Natural killer cell (primary cell): ENCODE results near the gene SF3B5. TPM values are rescaled to one million over a fixed set of nuclear protein-coding genes. Genes with fewer than 3 reads are reported as not detected.

Experiments used
- ATAC-seq, 3 donors: fragments of 150-1000 bp in 2 of 3; fragments of 200-7000 bp in 1 of 3; cut with Tn5 transposase; 1 replicate in 1 of 3; 2 replicates in 2 of 3; pipeline ENCODE4 v1.10.0; 2021; ENCODE audit warnings: mild to moderate bottlenecking in 2 of 3, moderate library complexity in 2 of 3
- DNase-seq, 2 donors: peaks; one replicate each; pipeline versions ENCODE4 v3.0.0 to v3.0.0-alpha.2; 2013 to 2021; ENCODE audit warnings: mixed read lengths in 1 of 2
- H3K27ac ChIP-seq: one replicate; pipeline ENCODE4 v1.5.1; 2013; ENCODE audit warnings: mild to moderate bottlenecking, low read length
- H3K27me3 ChIP-seq: one replicate; pipeline ENCODE4 v1.6.1; 2013; ENCODE audit warnings: low read length; ENCODE audit not compliant: control insufficient read depth, insufficient read depth
- H3K36me3 ChIP-seq: one replicate; pipeline ENCODE4 v1.6.1; 2013; ENCODE audit warnings: low read length; ENCODE audit not compliant: control insufficient read depth, insufficient read depth
- H3K4me1 ChIP-seq: one replicate; pipeline ENCODE4 v1.6.1; 2013; ENCODE audit warnings: low read length; ENCODE audit not compliant: control insufficient read depth, insufficient read depth
- H3K4me3 ChIP-seq: one replicate; pipeline ENCODE4 v1.5.1; 2013; ENCODE audit warnings: low read length
- H3K9me3 ChIP-seq: one replicate; pipeline ENCODE4 v1.6.1; 2013; ENCODE audit warnings: low read length; ENCODE audit not compliant: control insufficient read depth, insufficient read depth
- H3K27ac Mint-ChIP-seq, 2 donors: one replicate each; pipeline ENCODE4 v1.8.0; 2022; ENCODE audit warnings: mild to moderate bottlenecking in 2 of 2, mixed read lengths in 2 of 2, moderate library complexity in 1 of 2
- H3K27me3 Mint-ChIP-seq, 2 donors: one replicate each; pipeline ENCODE4 v1.8.0; 2022; ENCODE audit warnings: low read depth in 2 of 2, mixed read lengths in 2 of 2
- H3K36me3 Mint-ChIP-seq: one replicate; pipeline ENCODE4 v1.8.0; 2022; ENCODE audit warnings: mixed read lengths
- H3K4me1 Mint-ChIP-seq, 2 donors: one replicate each; pipeline ENCODE4 v1.8.0; 2022; ENCODE audit warnings: mixed read lengths in 2 of 2
- H3K4me3 Mint-ChIP-seq: one replicate; pipeline ENCODE4 v1.8.0; 2022; ENCODE audit warnings: mild to moderate bottlenecking, moderate library complexity, mixed read lengths
- H3K9me3 Mint-ChIP-seq, 2 donors: one replicate each; pipeline ENCODE4 v1.8.0; 2022; ENCODE audit warnings: mixed read lengths in 2 of 2
- CTCF ChIP-seq: fragments of 200-600 bp; IDR thresholded peaks from one replicate; pipeline ENCODE4 v1.8.0; 2022; ENCODE audit warnings: antibody characterized with exemption
- whole genome bisulfite sequencing: methylation state at CpG from one replicate; pipeline ENCODE4 v1.1.7; 2013; ENCODE audit warnings: missing lambda C conversion rate; ENCODE audit not compliant: insufficient coverage; 5-methylcytosine and 5-hydroxymethylcytosine counted together
- intact Hi-C: fragments of 100-400 bp; cut with micrococcal nuclease; formaldehyde crosslinking; loops from one replicate; pipeline ENCODE4 v1.14.2; 2022
- total RNA-seq, 4 donors: library from RNA; stranded (reverse); fragments of 120-200 nt in 1 of 4; gene quantifications; one replicate each; pipeline versions ENCODE4 v1.2.3 to v1.2.4, GENCODE V29; 2013 to 2022

Gene SF3B5
- total RNA-seq, 3 donors from 2014 or later (not counting 1 experiment from before 2014, with no cell fraction given) = 122 to 145 (median 122) TPM

DNA sequence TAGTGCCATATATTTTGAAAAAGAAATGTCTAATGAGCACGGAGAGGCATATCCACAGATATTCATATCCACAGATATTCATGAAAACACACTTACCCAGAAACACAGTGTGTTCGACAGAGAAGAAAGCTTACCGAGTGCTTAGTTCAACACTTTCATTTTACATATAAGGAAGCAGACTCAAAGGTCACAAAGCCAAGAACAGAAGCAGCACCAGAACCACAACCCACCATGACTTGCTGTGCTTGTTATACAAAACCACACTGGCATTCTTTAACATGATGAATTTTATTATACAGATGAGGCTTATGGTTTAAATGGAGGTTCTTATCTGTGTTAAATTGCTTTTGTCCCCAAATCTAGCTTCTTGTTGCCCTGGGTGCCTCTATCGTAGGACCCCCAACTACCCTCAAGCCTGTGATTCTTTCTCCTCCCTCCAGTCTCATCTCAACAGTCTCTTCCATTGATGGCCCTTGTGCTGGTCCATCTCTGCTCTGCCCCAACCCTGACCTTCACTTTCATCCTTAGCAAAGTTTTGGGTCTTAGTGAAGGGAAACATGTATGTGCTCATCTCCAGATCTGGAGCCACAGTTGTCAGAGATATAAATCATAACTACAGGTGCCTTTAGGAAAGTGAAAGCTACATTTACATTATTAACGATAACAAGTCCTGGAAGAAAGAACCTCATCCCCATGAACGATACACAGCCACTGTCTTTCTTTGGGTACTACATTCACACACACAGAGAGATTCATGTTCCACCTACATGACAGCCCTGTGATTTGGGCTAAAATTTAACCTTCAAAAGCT, 40.0 kb downstream of the SF3B5 start:
- Histone ChIP-seq H3K27me3 (no peaks in the 10 kb centered on the region), H3K4me1 (peaks cover 12% of the 10 kb centered on the region), H3K4me3 (peak overlapping the region; percentile 39), H3K9me3 (no peaks in the 10 kb centered on the region), H3K27ac (peak overlapping the region; percentile 77), H3K36me3 (no peaks in the 10 kb centered on the region)
- TF ChIP-seq CTCF = no peak
- Mint-ChIP-seq H3K36me3 (no peaks in the 10 kb centered on the region), H3K9me3 (no peaks in the 10 kb centered on the region), H3K4me1 (peaks cover 29 to 31% of the 10 kb centered on the region in 2 donors), H3K27me3 (no peaks in the 10 kb centered on the region), H3K27ac (peak overlapping the region; percentile 84 to 98), H3K4me3 (peak overlapping the region; percentile 87)
- WGBS = 1% methylated on average over 6 of the region's 6 CpGs
- intact Hi-C loops = loop anchor here (1.0 to 2.0 kb wide), 2 partner anchors 8 to 39 kb away; partner anchors contain the start of gene SF3B5
- DNase-seq (peak in 1 of 2 donors; percentile 78), ATAC-seq (peak; percentile 92 to 98 (median 93))

DNA sequence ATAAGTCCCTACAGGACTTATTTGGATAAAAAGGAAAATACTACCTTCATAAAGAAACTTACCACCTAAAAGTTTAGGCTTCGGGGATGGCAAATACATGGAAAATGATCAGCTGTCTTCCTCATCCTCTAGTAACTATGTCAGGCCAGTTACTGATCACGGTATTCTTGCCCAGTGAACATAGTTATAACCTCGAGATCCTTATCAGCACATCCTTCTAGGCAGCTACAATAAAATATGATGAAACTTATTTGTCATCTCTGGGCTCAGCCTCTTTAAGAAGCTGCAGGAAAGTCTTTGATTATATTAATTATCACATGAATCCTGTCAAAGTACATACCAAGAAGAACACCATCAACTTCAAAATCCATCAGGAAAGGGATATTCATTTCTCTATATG, 41.8 kb downstream of the SF3B5 start:
- intact Hi-C loops = no loop called here
- Mint-ChIP-seq H3K4me3 (peak overlapping the region; percentile 87), H3K36me3 (no peaks in the 10 kb centered on the region), H3K4me1 (peaks cover 29 to 31% of the 10 kb centered on the region in 2 donors), H3K27me3 (no peaks in the 10 kb centered on the region), H3K9me3 (no peaks in the 10 kb centered on the region), H3K27ac (peak overlapping the region in 1 of 2 donors; percentile 84)
- TF ChIP-seq CTCF = no peak
- Histone ChIP-seq H3K4me1 (peaks cover 12% of the 10 kb centered on the region), H3K27me3 (no peaks in the 10 kb centered on the region), H3K9me3 (no peaks in the 10 kb centered on the region), H3K36me3 (no peaks in the 10 kb centered on the region), H3K4me3 (no peak overlapping the region), H3K27ac (no peak overlapping the region)
- DNase-seq (peak in 1 of 2 donors; percentile 13), ATAC-seq (no peak)
- WGBS = 38% methylated on average over 3 of the region's 3 CpGs

DNA sequence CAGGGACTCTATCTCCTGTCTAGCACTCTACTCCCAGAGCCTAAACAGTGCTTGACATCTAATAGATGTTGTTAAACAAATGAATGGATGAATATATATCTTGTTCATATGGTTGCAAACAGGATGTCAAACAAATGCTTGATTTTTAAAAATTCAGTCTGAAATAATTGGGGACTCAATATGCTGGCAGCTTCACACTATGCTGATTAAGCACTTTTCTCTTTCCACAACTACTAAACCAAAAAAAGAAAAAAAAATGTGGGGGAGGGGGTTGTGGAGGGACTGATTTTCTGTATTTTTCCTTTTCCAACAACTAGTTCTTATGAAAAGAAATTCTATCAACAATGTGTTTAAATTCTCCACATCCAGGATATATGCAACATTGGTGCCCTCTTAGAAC, 42.9 kb downstream of the SF3B5 start:
- Mint-ChIP-seq H3K27ac (no peak overlapping the region), H3K27me3 (no peaks in the 10 kb centered on the region), H3K4me3 (no peak overlapping the region), H3K9me3 (no peaks in the 10 kb centered on the region), H3K4me1 (peaks cover 29 to 31% of the 10 kb centered on the region in 2 donors), H3K36me3 (no peaks in the 10 kb centered on the region)
- DNase-seq (no peak), ATAC-seq (no peak)
- no peak overlapping the region for H3K27ac ChIP-seq
- no peaks in the 10 kb centered on the region for H3K9me3 ChIP-seq
- no peaks in the 10 kb centered on the region for H3K36me3 ChIP-seq
- intact Hi-C loops = no loop called here
- peaks cover 12% of the 10 kb centered on the region for H3K4me1 ChIP-seq
- H3K27me3 ChIP-seq = no peaks in the 10 kb centered on the region
- no peak for TF ChIP-seq CTCF
- H3K4me3 ChIP-seq = no peak overlapping the region
